Erythroblast (primary cell): Measurements from ENCODE around the gene ARL6IP4.

Experiments
- GATA1 ChIP-seq: IDR thresholded peaks from 2 replicates; pipeline ENCODE4 v1.6.1; 2011; ENCODE audit warnings: low read depth, mild to moderate bottlenecking, control low read depth, low read length, moderate library complexity
- POLR2A ChIP-seq: IDR thresholded peaks from 2 replicates; pipeline ENCODE4 v1.6.1; 2011; ENCODE audit warnings: mild to moderate bottlenecking, low read length

DNA sequence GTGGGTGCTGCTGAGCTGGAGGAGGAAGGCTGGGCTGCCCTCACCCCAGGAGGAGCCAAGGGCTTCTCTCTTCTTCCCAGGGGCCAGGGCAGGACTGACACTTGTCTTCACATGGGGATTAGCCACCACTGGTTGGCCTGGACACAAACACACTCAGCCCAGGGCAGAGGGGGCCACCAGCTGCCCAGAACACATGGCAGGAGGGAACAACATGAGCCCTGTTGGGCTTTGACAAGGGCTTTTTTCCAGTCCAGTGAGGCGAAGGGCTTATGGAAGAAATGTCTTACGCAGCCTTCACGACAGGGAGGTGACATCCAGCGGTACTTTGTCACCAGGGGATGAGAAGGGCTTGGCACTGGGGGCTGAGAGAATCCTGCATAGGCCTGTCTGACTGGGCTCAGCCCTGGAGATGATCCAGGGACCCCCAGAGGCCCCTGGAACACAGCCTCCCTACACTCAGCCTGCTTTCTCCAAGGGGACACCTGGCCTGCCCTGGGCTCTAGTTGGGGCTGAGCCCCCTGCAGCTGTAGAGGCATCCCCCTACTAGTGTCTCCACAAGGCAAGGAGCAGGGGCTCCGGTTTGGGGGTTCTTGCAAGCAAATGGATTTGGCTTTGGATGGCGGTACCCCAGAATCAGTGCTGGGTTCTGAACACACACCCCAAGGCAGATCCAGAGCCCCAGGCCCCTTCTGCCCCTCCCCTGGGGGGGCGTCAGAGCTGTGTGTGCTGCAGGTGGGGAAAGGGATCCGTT, 18.9 kb downstream of the ARL6IP4 start:
- TF ChIP-seq POLR2A (no peak), GATA1 (no peak)
